ENCODE measurements around the gene GFRA4.

Gene GFRA4

DNA sequence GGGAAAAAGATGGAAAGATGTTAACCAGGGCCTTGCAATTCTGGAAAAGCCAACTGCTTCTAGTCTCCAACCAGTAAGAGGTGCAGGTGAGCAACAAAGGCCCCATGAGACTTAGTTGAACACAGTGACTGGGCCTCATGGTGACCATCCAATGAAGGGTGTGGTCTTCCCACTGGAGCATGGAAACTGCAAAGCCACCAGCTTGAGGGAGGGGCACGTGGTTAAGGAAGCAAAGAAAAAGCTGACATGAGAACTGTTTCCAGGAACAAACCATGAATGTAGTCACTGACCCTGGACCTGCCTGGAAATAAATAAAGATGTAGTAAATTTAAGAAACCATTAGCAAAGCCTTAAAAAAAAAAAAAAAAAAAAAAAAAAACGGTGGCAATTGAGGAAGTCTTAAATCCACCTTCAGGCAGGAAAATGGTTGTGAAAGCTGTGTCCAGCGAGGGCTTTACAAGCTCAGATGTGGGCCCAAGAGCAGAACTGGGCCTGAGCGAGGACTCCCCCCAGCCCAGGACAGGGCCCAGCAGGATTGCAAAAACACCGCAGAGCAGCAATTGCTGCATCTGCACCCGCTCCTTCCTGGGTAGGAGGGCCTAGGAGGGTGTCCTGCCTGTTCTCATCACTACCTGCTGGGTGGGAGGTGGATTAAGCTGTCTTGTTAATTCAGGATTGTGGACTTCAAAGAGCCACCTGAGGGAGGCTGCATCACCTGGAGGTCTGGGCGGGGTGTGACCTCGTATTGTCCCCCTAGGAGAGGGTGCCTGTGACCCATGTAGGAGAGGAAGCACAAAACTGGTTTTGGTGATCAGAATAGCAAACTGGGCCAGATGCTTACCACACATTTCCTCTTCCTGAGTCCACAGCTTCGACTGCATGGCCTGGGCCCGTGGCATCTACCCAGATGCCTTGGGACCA lies 10.3 kb downstream of the GFRA4 start:
- no peak for DNase-seq (ENCODE audit: low read depth)

DNA sequence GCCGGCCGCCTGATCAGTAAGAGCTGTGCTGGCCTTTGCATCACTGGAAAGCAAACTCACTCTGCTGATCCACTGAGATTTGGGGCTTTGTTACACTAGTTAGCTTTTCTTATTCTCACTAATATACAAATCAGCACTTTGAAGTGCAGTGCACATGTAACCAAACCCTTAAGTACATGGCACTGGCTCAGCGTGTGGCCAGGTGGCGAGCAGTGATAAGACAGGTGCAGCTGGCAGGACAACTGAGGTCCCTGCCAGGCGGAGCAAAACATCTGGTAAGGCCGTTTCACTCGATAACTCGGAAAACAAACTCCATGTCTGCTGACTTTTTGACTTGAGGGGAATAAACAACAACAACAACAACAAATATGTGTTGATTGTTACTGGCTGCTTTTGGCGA lies 11.0 kb downstream of the GFRA4 start:
- no peak for DNase-seq (ENCODE audit: low read depth)

DNA sequence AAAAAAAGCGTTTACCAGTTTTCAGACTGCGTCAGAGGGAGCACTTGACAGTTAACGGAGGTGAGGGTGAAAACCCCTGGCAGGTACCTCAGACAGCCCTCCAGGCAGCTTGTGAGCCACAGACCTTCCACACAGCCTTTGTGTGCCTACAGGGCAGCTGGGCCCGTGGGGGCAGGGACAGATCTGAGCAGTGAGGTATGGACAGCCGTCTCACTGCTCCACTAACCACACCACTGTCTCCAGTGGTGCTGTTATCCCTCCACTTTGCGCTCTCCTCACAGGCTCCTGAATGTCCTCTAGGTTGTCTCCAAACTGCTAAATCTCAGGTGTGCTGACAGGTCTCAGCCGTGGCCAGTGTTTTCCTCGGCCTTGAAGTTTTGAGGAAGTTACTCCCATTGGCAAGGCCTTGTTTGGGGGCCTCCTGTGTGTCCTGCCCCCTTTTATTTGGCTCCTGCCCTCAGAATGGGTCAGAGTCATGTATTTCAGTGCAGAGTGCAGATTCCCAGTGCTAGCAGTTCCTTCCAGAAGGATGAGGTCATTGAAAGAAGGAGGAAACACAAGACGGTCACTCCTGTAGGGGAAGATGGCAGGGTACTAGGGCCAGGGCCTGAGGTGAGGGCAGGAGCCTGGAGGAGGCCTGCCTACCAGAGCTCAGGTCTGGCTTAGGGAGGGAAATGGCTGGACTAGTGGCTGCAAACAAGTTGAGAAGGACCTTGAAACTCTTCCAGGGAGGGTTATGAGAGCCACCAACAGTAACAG lies 11.8 kb downstream of the GFRA4 start:
- DNase-seq (ENCODE audit: low read depth), result no peak

DNA sequence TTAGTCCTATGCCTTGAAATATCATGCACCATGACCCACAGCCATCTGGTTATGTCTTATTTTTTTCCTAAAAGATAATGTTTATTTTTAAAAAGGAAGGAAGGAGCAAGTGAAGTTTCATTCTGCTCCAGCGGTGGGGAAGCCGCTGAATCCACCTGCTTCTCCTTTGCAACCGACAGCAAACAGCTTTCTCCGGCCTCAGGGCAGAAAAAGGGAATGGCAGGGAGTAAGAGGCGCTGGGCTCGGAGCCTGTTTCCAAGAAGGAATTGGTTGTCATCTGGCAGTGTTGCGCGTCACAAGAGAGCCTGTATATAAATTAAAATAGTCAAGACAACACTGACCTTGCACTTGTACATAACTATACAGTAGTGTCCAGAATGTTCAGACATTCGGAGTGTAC lies 14.2 kb downstream of the GFRA4 start:
- no peak for DNase-seq (ENCODE audit: low read depth)

DNA sequence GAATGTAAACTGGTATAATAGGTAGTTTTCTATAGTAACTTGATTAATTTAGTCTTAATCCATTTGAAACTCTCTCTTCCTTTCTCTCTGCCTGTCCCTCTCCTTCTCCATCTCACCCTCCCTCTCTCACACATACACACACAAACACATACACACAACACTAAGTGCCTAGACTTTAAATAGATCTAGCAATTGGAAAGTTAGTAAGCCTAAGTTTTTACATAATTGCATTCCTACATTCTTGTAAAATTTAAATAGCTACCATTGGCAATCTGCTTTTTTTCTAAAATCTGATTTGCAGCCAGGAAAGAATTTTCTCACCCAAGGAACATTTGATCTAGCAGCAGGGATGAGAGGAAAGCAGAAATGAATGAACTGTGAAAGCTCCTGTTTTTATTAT lies 15.7 kb downstream of the GFRA4 start:
- DNase-seq (ENCODE audit: low read depth), result no peak

DNA sequence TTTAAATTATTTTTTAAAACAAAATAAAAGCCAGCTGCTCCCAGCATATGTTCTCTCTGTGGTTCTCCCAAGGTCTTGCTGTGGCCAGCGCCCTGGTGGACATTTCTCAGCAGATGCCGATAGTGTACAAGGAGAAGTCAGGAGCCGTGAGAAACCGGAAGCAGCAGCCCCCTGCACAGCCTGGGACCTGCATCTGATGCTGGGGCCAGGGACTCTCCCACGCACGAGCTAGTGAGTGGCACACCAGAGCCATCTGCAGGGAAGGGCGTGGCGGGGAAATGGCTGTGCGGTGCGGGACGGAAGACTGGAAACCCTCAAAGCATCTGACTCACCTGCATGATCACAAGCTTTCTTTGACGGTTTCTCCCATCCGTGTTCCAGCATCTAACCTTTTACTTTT lies 16.5 kb downstream of the GFRA4 start:
- DNase-seq (ENCODE audit: low read depth), result no peak

DNA sequence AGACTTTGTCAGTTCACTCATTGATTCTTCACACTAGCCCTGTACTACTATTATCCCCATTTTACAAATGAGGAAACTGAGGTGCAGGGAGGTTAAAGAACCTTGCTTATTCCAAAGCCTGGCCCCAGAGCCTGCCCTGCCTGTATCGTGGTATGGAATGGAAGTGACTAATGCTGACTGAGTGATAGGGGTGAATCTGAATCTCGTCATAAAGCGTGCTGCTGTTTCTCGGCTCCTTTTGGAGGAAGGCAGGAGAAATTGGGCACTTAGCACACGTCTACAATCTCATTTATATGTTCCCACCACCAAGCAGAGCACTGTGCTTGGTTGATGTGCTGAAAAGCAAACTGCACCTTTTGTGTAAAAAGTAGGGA lies 17.1 kb downstream of the GFRA4 start:
- no peak for DNase-seq (ENCODE audit: low read depth)

DNA sequence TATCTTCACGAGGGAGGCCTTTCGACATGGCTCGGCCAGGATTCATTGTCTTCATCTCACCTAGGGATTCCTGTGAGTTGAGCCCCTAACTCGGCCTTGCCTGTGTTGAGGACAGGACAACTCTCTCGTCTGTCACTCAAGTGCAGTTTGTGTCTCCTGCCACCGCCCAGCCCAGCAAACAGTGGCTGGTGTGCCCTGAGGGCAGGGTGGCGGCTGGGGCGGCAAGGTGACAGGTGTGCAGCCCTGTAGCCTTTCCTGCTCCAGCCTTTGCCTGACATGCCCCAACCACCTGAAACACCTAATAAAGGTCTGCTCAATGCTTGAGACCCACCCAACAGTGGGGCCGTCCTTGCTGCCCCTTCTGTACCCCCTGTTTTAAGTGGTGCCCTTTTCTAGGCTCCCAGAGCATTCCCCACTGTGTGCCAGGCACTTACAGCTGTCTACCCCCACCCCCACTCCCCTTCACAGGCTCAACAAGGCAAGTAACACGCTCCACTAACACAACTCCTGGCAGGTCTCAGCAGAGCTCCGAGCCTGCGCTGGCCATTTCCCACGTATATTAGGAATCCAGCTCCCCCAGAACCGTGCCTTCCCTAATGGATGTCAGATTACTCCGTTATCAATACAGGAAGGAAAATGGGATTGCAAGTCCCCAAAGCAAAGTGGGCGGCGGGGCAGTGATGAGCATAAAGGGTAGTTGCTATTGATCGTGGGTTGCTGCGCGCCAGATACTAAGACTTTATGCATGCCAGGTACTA lies 17.7 kb downstream of the GFRA4 start:
- DNase-seq (ENCODE audit: low read depth), result no peak

DNA sequence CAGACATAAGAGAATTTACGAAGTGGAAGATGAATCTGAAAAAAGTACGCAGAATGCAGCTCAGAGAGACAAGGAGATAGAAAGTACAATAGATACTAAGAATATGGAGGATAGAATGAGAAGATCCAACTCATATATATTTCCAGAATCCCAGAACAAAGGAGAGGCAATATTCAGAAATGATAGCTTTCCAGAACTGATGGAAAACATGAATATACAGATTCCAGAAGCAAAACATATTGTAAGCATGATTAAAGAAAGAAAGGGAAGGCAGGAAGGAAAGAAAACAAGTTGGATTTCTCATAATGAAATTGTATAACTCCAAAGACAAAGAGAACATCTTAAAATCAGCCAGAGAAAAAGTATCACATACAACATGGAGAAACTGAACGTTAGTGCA lies 22.9 kb downstream of the GFRA4 start:
- no peak for DNase-seq (ENCODE audit: low read depth)

DNA sequence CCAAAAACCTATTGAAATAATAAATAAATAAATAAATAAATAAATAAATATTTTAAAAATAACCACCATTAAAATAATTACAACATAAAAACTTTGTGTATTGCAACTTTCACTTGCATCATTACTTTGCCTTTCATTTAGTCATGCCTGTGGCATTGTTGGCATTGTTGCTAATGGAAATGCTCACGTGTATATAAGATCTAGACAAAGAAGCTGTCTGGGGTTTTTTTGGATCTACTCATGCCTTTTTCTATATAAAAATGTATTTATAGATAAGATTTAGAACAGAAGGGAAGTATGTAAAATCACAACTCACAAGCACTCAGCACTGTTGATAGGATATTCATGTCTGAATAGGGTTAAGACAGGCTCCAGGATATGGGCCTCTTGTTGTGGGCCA lies 27.9 kb downstream of the GFRA4 start:
- DNase-seq (ENCODE audit: low read depth), result no peak

DNA sequence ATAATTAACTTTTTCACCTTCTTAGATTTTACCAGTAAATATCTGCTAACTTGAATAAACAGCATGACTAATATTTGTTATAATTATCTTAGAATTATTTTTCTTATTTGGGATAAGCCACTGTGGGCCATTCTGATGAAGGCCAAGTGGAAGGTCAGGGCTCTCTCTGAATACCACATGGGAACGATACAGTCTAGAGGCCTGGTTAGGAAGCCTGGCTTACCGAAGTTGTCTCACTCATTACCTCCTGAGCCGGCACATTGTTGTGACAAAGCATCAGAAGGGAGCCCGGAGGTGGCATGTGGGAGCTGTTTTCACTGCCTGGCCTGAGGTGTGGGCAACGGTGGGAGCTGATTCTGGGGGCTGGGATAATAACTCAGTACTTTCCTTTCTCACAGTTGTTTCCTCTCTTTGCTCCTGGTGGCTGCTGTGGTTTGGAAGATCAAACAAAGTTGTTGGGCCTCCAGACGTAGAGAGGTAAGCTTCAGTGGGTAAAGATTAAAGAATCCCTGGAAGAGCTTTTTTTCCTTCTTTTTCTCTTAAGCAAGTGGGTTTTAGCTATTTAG lies 29.2 kb downstream of the GFRA4 start:
- DNase-seq (ENCODE audit: low read depth), result no peak

DNA sequence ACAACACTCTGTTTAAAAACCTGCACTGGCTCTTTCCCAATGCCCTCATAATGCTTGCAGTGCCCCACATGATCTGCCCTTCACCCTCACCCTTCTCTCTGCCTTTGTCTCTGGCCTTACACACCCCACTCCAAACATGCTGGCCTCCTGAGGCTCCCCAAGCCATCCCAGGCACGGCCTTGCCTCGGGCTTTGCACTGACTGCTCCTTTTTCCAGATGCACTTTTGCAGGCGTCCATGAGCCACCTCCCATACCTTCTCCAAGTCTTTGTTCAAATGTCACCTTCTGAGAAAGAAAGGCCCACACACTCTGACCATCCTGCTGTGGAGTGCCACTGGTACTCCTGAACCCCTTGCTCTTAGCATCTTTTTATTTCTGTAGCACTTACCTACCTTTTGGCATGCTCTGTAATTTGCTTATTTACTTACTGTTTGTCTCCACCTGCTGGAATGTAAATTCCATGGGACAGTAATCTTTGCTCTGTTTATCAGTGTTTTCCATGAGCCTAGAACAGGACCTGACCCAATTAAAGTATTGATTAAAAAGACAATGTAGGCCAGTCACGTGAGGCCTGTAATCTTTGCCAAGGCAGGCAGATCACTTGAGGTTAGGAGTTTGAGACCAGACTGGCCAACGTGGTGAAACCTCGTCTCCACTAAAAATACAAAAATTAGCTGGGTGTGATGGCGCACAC lies 30.7 kb downstream of the GFRA4 start:
- no peak for DNase-seq (ENCODE audit: low read depth)

DNA sequence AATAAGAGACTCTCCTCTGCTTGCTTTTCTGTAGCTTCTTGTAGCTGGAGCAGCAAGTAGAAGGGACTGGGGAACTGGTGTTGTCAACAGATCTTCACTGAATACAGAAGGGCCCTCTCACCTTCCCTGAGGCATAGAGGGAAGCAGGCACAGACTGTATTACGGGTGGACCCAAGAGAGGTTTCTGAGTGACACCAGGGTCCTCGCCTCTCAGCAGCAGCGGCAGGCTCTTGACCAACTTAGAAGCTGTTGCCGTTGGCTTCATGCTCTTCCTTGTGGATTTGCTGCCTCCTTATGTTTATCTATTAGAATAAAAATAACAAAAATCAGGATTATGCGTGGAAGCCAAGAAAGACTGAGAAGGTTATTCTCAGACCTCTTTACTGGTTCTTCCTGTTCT lies 31.7 kb downstream of the GFRA4 start:
- no peak for DNase-seq (ENCODE audit: low read depth)

DNA sequence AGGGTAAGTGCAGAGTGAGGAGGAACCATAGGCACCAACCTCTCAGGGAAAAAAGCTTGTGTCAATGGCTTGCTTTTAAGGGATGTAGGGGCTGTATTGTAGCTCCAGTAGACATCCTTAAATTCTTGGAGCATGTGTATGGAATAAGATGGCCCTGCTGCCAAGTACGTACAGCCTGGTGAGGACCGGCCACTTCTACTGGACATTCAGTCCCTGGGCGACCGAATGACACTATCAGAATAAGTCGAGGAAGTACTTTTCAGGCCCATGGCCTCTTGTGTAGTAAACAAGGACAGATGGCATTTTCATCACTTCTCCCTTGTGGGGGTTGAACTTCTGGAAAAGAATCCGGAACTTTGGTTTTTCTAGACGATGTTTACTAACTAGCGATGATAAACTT lies 32.8 kb downstream of the GFRA4 start:
- no peak for DNase-seq (ENCODE audit: low read depth)

DNA sequence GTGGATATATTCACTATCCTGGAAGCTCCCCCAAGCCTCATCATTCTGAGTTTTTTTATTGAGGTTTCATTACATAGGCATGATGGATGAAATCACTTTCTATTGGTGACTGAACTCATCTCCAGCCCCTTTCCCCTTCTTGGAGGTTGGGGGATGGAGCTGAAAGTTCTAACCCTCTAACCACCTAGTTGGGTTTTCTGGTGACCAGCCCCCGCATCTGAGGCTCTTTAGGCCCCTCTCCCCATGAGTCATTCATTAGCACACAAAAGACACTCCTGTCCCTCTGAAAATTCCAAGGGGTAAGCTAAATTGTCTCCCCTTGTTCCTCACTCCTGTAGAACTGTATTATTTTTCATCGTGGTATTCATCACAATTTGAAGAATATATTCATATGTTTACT lies 33.3 kb downstream of the GFRA4 start:
- no peak for DNase-seq (ENCODE audit: low read depth)

DNA sequence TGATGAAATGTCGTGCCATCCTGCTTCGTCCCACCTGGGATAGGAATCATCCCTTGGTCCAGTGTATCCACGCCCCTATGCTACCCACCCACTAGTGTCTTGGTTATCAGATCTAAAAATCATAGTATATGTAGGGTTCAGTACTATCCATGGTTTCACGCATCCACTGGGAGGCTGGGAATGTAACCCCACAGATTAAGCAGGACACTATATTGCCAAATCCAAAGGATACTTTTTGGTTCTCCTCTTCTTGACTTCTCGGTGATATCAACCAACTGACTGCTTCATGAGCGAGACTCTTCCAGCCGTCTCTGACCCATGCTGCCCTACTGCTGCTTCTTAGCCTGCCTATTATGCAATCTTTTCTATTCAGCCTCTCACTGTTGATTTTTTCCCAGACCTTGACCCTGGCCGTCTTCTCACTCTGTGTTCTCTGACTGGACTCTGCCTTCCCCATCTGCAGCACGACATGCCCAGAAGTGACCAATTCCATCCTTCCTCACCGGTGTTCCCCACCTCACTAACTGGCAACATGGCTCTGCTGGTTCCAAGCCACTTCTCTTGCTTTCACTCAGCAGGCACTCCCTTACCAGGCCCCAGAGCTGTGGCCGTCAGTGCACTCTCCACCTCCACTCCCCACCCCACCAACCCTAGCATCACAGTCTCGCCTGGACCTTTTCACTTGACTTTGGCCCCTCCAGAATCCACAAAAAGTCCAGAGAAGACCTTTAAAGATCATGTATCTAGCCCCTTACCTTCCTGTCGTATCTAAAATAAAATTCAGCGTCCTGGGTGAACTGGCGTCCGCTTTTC lies 34.5 kb downstream of the GFRA4 start:
- no peak for DNase-seq (ENCODE audit: low read depth)

DNA sequence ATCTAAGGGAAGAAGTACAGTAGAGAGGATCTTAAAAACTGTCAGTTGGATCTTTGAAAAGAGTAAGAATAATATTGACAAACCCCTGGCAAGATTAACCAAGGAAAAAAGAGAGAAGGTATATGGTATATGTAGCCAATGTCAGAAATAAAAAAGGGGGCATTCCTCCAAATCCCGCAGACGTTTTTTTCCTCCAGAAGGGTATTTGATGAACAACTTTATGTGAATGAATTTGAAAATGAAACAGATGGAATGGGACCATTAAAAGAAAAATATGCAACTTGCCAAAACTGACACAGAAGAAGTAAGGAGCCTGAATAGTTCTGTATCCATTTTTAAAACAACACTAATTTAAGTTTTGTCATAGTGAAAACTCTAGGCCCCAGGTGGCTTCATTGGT lies 35.7 kb downstream of the GFRA4 start:
- no peak for DNase-seq (ENCODE audit: low read depth)

DNA sequence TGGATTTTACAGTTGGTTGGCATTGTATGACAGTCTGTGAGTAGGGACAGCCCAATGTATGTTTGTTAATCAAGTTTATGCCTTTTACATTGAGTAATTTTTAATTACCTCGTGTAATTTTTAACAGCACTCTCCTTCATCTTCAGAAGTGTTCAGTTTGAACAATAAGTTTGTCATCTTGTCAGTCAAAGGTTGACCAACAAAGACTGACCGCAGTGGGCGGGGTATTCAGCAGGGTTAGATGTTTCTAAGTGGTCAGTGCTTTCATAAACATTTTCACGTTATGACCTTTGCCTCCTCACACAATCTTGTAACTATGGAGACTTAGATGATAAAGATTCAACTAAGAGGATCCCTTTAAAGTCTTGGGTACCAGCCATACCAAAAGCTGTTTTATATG lies 40.8 kb downstream of the GFRA4 start:
- no peak for DNase-seq (ENCODE audit: low read depth)

DNA sequence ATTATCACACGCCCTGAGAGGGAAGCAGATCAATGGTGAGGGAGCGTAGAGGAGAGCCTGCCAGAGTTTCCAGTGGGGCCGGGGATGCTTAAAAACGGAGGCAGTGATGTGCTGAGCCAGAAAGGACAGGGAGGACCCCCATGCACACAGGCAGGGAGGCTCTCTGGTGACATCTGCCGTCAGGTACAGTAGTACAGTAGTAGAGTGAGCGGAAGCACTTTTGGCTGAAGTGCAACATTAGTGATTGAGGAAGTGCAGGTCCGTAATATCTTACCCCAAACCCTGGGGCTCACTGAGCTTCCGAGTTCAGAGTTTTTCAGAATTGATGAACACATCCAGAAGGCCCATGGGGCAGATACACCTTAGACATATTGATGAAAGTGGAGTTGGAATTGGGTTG lies 42.1 kb downstream of the GFRA4 start:
- no peak for DNase-seq (ENCODE audit: low read depth)

DNA sequence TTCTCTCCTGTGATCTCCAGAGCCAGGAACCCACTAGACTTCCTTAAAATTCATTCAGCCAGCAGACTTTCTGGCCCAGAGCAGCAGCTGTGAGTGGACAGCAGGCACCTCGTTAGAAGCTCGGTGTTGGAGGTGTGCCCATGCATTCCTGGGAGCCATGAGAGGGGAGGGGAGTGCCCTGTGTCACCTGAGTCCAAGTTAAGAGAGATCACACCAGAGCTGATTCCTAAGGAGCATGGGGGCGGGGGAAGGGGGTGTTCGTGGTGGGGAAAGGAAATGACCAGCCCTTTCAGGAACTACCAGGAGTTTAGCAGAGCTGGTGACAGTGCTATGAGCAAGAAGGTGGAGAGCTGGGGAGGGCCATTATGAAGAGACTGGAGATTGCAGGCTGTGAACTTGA lies 46.9 kb downstream of the GFRA4 start:
- no peak for DNase-seq (ENCODE audit: low read depth)
